Adrenal gland (tissue), 12 donors: Measurements from ENCODE around the gene STYXL2. TPM values are rescaled to one million over a fixed set of nuclear protein-coding genes. Genes with fewer than 3 reads are reported as not detected.

Experiments used
- DNase-seq, 7 donors: peaks; one replicate each; pipeline ENCODE4 v3.0.0-alpha.2; 2019 to 2020
- H3K27ac ChIP-seq, 5 donors: fragments of 200-600 bp; sonication (generic) in 4 of 5; 1 replicate in 3 of 5; 2 replicates in 2 of 5; pipeline versions ENCODE4 v1.5.1 to v1.8.0; 2016 to 2020; ENCODE audit warnings: mild to moderate bottlenecking in 1 of 5
- H3K27me3 ChIP-seq: fragments of 200-600 bp; 2 replicates; pipeline ENCODE4 v1.8.0; 2021
- H3K36me3 ChIP-seq, 2 donors: fragments of 200-600 bp; replicated peaks in 1 of 2; 1 replicate in 1 of 2; 2 replicates in 1 of 2; pipeline versions ENCODE4 v1.5.1 to v1.8.0; 2018 to 2022
- H3K4me1 ChIP-seq, 2 donors: fragments of 200-600 bp; replicated peaks in 1 of 2; 1 replicate in 1 of 2; 2 replicates in 1 of 2; pipeline versions ENCODE4 v1.5.1 to v1.8.0; 2018 to 2021
- H3K4me3 ChIP-seq, 4 donors: fragments of 200-600 bp; sonication (generic) in 3 of 4; one replicate each; pipeline ENCODE4 v1.5.1; 2016 to 2018
- H3K9me3 ChIP-seq, 3 donors: fragments of 200-600 bp; sonication (generic) in 1 of 3; replicated peaks in 1 of 3; 1 replicate in 2 of 3; 2 replicates in 1 of 3; pipeline versions ENCODE4 v1.5.1 to v1.8.0; 2016 to 2021
- CTCF ChIP-seq, 6 experiments: fragments of 450-650 bp in 4 of 6; fragments of 200-600 bp in 2 of 6; sonication (generic) in 1 of 6; IDR thresholded peaks; 1 replicate in 5 of 6; 2 replicates in 1 of 6; pipeline versions ENCODE4 v1.5.1 to v1.8.0; 2016 to 2021; ENCODE audit warnings: antibody characterized with exemption in 6 of 6, mild to moderate bottlenecking in 2 of 6, moderate library complexity in 1 of 6
- POLR2A ChIP-seq, 2 donors: fragments of 450-650 bp; IDR thresholded peaks; one replicate each; pipeline ENCODE4 v1.6.1; 2017; ENCODE audit warnings: antibody characterized with exemption in 2 of 2, mild to moderate bottlenecking in 2 of 2, moderate library complexity in 1 of 2
- WGBS, 4 donors: extraction: QIAGEN DNeasy Blood & Tissue Kit in 2 of 4; methylation state at CpG; one replicate each; pipeline versions ENCODE4 v1.1.5 to v1.1.7; 2013 to 2017; 5-methylcytosine and 5-hydroxymethylcytosine counted together
- intact Hi-C, 2 donors: fragments of 100-400 bp; cut with DNase I; formaldehyde crosslinking; loops; one replicate each; pipeline versions ENCODE4 v1.14.1 to v1.15.0; 2022 to 2023
- polyA plus RNA-seq, 3 donors: library from polyadenylated mRNA; stranded (reverse); fragments of 200-250 nt in 2 of 3; fragments of 350-450 nt in 1 of 3; fragmentation: Illumina TruSeq in 1 of 3; extraction: RNeasy Lipid Tissue Mini Kit (QIAGEN cat#74804) in 1 of 3; gene quantifications; one replicate each; pipeline ENCODE4 v1.2.3, GENCODE V29; 2013 to 2014
- total RNA-seq, 9 donors: library from RNA; depleted of rRNA in 4 of 9; stranded (reverse); fragments of >200 nt in 4 of 9; fragments of 120-200 nt in 1 of 9; fragmentation: NEBNext Ultra II Directional in 1 of 9; extraction: Animal tissue kit (Norgen Biotek cat#: 25700) in 1 of 9; gene quantifications; one replicate each; pipeline versions ENCODE4 v1.1.0 to v1.2.4, GENCODE V29; 2013 to 2023
- donor health status: healthy with polysubstance abuse.
- donor health status: Bipolar disorder and iron deficiency.
- donor health status: DM: yes; HTN: yes; CAD: no.
- donor health status: DM: no; HTN: no; CAD: no.
- donor health status: DM: no; HTN: no; CAD: no.
- donor health status: DM: yes; HTN: yes; CAD: no.

Gene STYXL2
- total and polyA plus RNA-seq, 12 donors, result 0.08 to 1.3 (median 0.55) TPM; not detected in 1

- H3K36me3 ChIP-seq, result no peaks in the 10 kb centered on the region
- DNase-seq, result no peak
- no peaks in the 10 kb centered on the region for H3K4me1 ChIP-seq
- H3K9me3 ChIP-seq, result no peaks in the 10 kb centered on the region
- no peak overlapping the region for H3K27ac ChIP-seq
- no peak overlapping the region for H3K4me3 ChIP-seq
- H3K27me3 ChIP-seq, result no peaks in the 10 kb centered on the region
- intact Hi-C loops, result no loop called here
- TF ChIP-seq POLR2A (IDR thresholded peaks at IDR 0.05) (no peak), CTCF (IDR thresholded peaks at IDR 0.05) (no peak)
- 71 to 88% (median 75%) methylated on average over 4 of the region's 4 CpGs for WGBS, 4 donors
Observed at GRCh38 chr1:167106119-167106461, 12.2 kb downstream of the STYXL2 start.

GRCh38 chr1:167107456-167107855, 13.6 kb downstream of the STYXL2 start:
- intact Hi-C loops, result no loop called here
- TF ChIP-seq POLR2A (IDR thresholded peaks at IDR 0.05), result no peak
- Histone ChIP-seq H3K27me3 (no peaks in the 10 kb centered on the region), H3K36me3 (no peaks in the 10 kb centered on the region), H3K4me3 (no peak overlapping the region), H3K27ac (no peak overlapping the region), H3K9me3 (no peaks in the 10 kb centered on the region), H3K4me1 (no peaks in the 10 kb centered on the region)
- DNase-seq, result no peak

- TF ChIP-seq CTCF (IDR thresholded peaks at IDR 0.05), result no peak
- no peak for TF ChIP-seq POLR2A (IDR thresholded peaks at IDR 0.05)
- no peak overlapping the region for H3K27ac ChIP-seq
- H3K4me1 ChIP-seq, result no peaks in the 10 kb centered on the region
- H3K27me3 ChIP-seq, result no peaks in the 10 kb centered on the region
- H3K9me3 ChIP-seq, result no peaks in the 10 kb centered on the region
- 68 to 86% (median 77%) methylated on average over 1 to 2 of the region's 2 CpGs for WGBS, 4 donors
- no peaks in the 10 kb centered on the region for H3K36me3 ChIP-seq
- no peak for DNase-seq
- intact Hi-C loops, result no loop called here
- no peak overlapping the region for H3K4me3 ChIP-seq
Observed at GRCh38 chr1:167109125-167109524, 15.2 kb downstream of the STYXL2 start.

GRCh38 chr1:167110586-167110985, 16.7 kb downstream of the STYXL2 start:
- no peaks in the 10 kb centered on the region for H3K36me3 ChIP-seq
- intact Hi-C loops, result no loop called here
- no peak overlapping the region for H3K4me3 ChIP-seq
- DNase-seq, result no peak
- TF ChIP-seq CTCF (IDR thresholded peaks at IDR 0.05) (no peak), POLR2A (IDR thresholded peaks at IDR 0.05) (no peak)
- no peaks in the 10 kb centered on the region for H3K9me3 ChIP-seq
- WGBS, 4 donors, result 77 to 84% (median 82%) methylated on average over 3 of the region's 3 CpGs
- H3K27ac ChIP-seq, result no peak overlapping the region
- no peaks in the 10 kb centered on the region for H3K4me1 ChIP-seq
- H3K27me3 ChIP-seq, result no peaks in the 10 kb centered on the region

- H3K4me1 ChIP-seq, result no peaks in the 10 kb centered on the region
- H3K4me3 ChIP-seq, result no peak overlapping the region
- DNase-seq, result no peak
- no peaks in the 10 kb centered on the region for H3K27me3 ChIP-seq
- H3K36me3 ChIP-seq, result no peaks in the 10 kb centered on the region
- no peak for TF ChIP-seq POLR2A (IDR thresholded peaks at IDR 0.05)
- TF ChIP-seq CTCF (IDR thresholded peaks at IDR 0.05), result no peak
- intact Hi-C loops, result no loop called here
- WGBS, 4 donors, result 68 to 82% (median 76%) methylated on average over 4 of the region's 4 CpGs
- no peaks in the 10 kb centered on the region for H3K9me3 ChIP-seq
- no peak overlapping the region for H3K27ac ChIP-seq
Observed at GRCh38 chr1:167111868-167112709, 18.2 kb downstream of the STYXL2 start.
